ENCODE measurements around the gene FNDC3B.
"Not testable (repeated sequence)": the region's sequence is repeated elsewhere in the genome, so short reads cannot be mapped to it uniquely, and the experiment has no call there.

DNA sequence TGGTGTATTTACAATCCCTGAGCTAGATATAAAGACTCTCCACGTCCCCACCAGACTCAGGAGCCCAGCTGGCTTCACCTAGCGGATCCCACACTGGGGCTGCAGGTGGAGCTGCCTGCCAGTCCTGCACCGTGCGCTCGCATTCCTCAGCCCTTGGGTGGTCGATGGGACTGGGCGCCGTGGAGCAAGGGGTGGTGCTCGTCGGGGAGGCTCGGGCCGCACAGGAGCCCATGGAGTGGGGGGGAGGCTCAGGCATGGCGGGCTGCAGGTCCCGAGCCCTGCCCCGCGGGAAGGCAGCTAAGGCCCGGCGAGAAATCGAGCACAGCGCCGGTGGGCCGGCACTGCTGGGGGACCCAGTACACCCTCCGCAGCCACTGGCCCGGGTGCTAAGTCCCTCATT is 40.6 kb upstream of the FNDC3B start:
- TF ChIP-seq JUND (IDR thresholded peaks at IDR 0.05); CTCF (IDR thresholded peaks at IDR 0.05; ENCODE audit: low read depth, low read length, missing input control); ATF3 (IDR thresholded peaks at IDR 0.05); RAD21 (IDR thresholded peaks at IDR 0.05); YY1 (IDR thresholded peaks at IDR 0.05): not testable (repeated sequence)
- TF ChIP-seq, protein P1, sequence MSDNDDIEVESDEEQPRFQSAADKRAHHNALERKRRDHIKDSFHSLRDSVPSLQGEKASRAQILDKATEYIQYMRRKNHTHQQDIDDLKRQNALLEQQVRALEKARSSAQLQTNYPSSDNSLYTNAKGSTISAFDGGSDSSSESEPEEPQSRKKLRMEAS (IDR thresholded peaks at IDR 0.05): not testable (repeated sequence)
- TF ChIP-seq, protein P2, sequence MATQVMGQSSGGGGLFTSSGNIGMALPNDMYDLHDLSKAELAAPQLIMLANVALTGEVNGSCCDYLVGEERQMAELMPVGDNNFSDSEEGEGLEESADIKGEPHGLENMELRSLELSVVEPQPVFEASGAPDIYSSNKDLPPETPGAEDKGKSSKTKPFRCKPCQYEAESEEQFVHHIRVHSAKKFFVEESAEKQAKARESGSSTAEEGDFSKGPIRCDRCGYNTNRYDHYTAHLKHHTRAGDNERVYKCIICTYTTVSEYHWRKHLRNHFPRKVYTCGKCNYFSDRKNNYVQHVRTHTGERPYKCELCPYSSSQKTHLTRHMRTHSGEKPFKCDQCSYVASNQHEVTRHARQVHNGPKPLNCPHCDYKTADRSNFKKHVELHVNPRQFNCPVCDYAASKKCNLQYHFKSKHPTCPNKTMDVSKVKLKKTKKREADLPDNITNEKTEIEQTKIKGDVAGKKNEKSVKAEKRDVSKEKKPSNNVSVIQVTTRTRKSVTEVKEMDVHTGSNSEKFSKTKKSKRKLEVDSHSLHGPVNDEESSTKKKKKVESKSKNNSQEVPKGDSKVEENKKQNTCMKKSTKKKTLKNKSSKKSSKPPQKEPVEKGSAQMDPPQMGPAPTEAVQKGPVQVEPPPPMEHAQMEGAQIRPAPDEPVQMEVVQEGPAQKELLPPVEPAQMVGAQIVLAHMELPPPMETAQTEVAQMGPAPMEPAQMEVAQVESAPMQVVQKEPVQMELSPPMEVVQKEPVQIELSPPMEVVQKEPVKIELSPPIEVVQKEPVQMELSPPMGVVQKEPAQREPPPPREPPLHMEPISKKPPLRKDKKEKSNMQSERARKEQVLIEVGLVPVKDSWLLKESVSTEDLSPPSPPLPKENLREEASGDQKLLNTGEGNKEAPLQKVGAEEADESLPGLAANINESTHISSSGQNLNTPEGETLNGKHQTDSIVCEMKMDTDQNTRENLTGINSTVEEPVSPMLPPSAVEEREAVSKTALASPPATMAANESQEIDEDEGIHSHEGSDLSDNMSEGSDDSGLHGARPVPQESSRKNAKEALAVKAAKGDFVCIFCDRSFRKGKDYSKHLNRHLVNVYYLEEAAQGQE (IDR thresholded peaks at IDR 0.05): not testable (repeated sequence)
- TF ChIP-seq, protein P3, sequence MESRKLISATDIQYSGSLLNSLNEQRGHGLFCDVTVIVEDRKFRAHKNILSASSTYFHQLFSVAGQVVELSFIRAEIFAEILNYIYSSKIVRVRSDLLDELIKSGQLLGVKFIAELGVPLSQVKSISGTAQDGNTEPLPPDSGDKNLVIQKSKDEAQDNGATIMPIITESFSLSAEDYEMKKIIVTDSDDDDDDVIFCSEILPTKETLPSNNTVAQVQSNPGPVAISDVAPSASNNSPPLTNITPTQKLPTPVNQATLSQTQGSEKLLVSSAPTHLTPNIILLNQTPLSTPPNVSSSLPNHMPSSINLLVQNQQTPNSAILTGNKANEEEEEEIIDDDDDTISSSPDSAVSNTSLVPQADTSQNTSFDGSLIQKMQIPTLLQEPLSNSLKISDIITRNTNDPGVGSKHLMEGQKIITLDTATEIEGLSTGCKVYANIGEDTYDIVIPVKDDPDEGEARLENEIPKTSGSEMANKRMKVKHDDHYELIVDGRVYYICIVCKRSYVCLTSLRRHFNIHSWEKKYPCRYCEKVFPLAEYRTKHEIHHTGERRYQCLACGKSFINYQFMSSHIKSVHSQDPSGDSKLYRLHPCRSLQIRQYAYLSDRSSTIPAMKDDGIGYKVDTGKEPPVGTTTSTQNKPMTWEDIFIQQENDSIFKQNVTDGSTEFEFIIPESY (IDR thresholded peaks at IDR 0.05): not testable (repeated sequence)

Measured in liver (tissue), 3 donors.